OCI-LY1 (cell line): Measurements from ENCODE around the gene LRIT2.

Source experiments
- EZH2 ChIP-seq: fragments of 200-600 bp; sonication (generic), shearing (Covaris generic); IDR thresholded peaks from 2 replicates; pipeline ENCODE4 v1.8.0; 2017; ENCODE audit warnings: borderline replicate concordance, mixed run types, mild to moderate bottlenecking, antibody characterized with exemption, low read length, moderate library complexity, mixed read lengths
- TF ChIP-seq, protein P1 (sequence below): fragments of 200-600 bp; sonication (generic), shearing (Covaris generic); IDR thresholded peaks from 2 replicates; pipeline ENCODE4 v1.5.1; 2017; ENCODE audit warnings: mild to moderate bottlenecking, antibody characterized with exemption, low read length, moderate library complexity, mixed read lengths

DNA sequence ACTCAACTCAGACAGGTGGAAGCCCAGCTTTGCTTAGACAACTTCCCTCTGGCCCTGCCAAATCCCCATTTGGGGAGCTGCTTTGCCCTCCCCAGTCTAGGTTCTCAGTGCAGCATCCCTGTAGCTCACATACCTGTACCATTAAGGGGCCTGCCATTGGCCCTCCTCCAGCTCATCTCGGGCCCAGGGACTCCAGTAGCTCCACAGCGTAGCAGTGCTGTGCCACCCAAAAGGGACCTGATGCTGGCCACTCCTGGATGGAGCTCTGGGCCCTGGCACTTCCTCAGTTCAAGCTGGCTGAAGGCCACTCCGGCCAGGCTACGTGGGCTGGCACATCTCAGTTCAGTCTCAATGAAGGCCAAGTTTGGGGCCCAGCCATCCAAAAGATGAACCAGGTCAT lies 8.6 kb upstream of the LRIT2 start:
- TF ChIP-seq, protein P1, sequence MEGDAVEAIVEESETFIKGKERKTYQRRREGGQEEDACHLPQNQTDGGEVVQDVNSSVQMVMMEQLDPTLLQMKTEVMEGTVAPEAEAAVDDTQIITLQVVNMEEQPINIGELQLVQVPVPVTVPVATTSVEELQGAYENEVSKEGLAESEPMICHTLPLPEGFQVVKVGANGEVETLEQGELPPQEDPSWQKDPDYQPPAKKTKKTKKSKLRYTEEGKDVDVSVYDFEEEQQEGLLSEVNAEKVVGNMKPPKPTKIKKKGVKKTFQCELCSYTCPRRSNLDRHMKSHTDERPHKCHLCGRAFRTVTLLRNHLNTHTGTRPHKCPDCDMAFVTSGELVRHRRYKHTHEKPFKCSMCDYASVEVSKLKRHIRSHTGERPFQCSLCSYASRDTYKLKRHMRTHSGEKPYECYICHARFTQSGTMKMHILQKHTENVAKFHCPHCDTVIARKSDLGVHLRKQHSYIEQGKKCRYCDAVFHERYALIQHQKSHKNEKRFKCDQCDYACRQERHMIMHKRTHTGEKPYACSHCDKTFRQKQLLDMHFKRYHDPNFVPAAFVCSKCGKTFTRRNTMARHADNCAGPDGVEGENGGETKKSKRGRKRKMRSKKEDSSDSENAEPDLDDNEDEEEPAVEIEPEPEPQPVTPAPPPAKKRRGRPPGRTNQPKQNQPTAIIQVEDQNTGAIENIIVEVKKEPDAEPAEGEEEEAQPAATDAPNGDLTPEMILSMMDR = no peak
- TF ChIP-seq EZH2 = no peak
